KBM-7 (cell line): ENCODE results near the gene GALNT14.

Experiments used
- DNase-seq: peaks from one replicate; pipeline ENCODE4 v3.0.0-alpha.2; 2015
- in situ Hi-C: fragments of 300-500 bp; cut with MboI; formaldehyde crosslinking; loops from 2 replicates; pipeline ENCODE4 v1.14.3; 2020; ENCODE audit warnings: low sequenced_read_pairs, low pct_unique_long_range_greater_than_20kb, mixed read lengths

Gene GALNT14

DNA sequence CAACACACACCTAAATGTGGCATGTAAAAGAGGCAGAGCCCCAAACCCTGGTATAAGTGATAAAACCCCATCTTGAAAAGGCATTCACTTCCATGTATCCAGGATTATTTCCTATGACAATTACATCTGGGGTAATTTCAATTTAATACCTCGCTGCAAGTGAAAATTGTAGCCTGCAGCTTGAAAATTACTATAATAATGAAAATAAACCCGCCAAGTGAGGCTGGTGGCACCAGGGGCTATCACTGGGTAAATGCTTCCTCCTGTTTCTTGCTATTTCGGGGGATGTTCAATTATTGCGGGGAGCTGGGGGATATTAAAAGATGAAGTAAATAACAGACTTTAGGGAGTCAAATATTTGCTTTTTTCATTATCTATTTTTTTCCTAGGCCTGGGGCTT, 171.5 kb downstream of the GALNT14 start:
- in situ Hi-C loops, result no loop called here
- no peak for DNase-seq

DNA sequence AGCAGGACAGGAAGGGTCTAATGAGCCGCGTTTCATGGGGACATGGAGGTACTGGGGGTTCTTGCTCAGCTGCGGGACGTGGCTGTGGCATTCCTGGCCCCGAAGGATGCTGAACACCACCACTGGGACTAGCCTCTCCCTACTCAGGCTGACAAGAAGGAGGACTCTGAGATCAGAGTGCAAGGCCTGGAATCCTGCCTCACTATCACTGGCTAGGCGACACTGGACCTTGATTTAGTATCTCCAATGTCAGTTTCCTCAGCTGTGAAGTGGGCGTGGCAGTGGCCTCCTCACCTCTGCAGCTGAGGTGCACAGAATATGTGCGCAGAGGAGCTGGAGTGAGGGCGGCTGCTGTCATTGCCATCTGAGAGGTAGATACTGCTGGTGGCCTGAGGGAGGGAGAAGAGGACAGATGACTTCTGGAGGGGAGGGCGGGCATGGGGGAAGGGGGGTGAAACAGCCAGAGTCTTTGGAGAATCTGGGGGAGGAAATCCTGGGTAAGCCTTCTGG, 173.2 kb downstream of the GALNT14 start:
- in situ Hi-C loops, result no loop called here
- no peak for DNase-seq

DNA sequence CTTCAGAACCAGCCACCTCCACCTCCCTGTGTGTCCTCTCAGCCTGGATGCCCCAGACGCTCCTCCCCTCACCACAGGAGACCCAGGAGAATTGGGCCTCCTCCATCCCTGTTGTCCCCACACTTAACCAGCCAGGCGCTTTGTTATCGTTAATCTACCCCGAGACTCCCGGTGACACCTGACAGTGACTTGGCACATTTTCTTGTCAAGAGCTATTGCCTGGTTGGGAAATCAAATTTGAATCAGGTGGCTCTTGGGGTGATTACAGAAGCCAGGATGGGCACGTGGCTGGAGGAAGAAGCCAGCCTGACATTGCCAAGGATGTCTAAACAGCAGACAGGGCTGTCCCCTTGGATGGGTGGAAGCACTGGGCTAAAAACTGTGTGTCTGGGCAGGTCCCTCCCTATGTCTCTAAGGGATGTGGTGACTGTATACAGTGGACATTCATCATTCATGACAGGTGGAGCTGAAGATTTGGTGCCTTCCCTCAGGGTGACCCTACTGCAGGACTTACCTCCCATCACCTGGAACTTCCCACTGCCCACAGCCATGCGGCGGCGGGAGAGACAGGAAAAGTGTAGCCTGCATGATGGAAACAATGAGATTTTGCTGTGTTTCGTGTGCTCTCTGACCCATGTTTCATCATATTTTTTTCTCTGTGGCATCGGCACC, 173.8 kb downstream of the GALNT14 start:
- no peak for DNase-seq
- in situ Hi-C loops, result no loop called here

DNA sequence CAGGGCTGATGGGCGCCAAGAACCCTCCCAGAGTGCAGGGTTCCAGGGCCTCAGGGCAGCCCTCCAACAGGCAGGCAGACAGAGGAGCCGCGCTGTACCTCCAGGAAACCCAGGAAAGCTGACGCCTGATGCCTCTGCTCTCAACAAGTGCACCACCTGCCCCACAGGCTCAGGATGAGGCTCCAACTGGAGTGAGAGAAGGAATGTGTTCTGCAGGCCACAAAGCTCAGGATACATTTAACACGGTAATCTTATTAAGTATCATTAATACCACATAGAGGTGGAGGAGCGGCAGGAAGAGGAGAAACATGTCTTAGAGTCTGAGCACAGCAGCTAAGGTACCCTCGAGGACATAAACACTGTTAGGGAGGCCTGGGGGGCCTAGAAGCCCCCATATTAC, 175.1 kb downstream of the GALNT14 start:
- no peak for DNase-seq
- in situ Hi-C loops, result no loop called here

DNA sequence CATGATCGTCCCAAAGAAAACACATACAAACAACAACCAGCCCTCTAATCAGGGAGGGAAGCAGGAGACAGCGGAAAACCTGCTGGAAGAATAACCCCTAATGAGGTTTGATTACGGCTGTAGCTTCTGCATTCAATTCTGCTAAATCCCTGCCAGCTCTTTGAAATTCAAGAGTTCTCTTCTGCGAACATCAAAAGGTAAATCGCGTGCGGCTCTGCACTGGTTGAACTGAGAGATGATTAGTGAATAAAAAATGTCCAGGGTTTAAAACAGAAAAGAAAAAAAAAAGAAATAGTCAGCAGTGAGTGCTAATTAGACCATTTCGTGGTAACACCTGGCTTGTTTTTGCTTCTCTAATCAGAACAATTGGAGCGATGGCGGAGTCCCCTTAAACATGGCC, 178.0 kb downstream of the GALNT14 start:
- DNase-seq, result no peak
- in situ Hi-C loops, result no loop called here

DNA sequence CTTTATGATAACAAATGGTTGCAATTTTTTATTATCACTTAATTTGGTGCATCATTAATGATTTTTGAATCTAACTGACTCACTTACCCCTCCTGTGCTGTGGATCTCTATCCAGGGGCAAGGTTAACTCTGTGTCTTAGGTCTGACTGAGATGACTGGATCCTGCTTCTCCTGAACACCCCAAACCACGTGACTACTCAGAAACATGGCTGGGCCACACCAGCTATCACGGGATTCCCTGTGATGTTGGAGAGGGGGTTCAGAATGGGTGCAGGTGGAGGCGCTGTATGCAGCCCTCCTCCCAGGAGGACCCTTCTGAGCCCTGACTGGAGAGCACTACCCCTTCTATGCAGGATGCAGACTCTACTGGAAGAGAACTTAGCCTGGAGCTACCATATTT, 178.6 kb downstream of the GALNT14 start:
- in situ Hi-C loops, result no loop called here
- no peak for DNase-seq

DNA sequence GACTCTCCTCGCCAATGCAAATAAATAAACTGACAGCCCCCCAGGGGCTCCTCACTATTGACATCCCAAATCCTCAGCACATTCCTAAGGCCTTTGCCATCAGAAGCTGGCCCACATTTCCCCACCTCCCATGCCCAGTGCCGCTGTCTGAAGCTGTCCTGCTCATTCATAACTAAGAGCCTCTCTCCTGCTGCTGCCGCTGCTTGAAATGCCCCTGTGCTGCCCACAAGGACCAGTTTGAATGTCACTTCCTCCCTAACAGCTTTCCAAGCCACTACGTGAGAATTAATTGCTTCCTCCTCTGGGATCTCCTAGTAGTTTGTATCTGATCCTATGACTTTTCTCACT, 179.3 kb downstream of the GALNT14 start:
- DNase-seq, result peak; percentile 3
- in situ Hi-C loops, result no loop called here

DNA sequence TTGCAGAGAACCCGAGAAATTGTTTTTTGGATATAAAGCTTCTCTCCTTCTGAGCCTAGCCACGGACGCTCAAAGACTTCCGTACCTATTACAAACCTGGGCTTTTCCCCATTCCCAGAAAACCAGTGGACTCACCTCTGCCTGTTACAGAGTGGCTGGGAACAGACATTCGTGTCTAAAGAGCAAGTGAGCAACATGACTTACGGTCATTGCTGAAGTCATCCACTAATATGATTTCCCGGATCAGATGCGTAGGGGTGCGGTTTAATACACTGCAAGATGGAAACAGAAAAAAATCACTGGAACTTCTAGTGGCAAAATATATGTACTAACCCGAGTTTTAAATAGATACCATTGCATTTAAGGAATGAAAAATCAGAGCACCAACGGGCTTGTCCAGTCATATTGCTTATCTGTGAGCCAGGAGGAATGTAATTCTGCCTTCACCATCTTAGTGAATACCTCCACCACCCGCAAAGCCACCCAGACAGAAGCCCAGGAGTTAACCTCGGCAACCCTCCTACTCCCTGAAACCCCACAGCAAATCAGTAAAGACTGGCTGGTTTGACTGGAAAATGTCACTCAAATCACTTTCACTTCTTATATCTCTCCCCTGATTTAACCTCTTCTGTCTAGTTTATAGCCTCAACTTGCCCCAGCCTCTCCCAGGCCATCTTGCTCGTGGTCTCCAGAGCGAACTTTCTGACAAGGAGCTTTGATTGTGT, 179.9 kb downstream of the GALNT14 start:
- no peak for DNase-seq
- in situ Hi-C loops, result no loop called here

DNA sequence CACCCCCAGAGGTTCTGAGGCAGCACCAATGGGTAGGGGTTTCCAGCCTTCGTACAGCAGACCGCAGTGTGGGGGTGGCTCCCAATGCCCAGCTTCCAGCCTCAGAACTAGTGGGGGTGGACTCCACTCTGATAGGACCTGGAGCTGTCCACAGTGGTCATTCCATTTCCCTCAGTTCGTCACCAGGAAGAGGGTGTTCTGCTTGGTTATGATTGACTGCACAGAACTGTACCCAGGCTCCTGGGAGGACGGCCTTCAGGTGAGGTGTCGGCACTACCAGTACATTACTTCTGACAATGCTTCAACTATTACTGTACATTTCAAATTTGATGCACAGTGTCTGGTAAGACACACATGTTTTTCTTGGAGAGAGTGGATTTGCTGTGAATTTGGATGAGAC, 180.6 kb downstream of the GALNT14 start:
- no peak for DNase-seq
- in situ Hi-C loops, result no loop called here

DNA sequence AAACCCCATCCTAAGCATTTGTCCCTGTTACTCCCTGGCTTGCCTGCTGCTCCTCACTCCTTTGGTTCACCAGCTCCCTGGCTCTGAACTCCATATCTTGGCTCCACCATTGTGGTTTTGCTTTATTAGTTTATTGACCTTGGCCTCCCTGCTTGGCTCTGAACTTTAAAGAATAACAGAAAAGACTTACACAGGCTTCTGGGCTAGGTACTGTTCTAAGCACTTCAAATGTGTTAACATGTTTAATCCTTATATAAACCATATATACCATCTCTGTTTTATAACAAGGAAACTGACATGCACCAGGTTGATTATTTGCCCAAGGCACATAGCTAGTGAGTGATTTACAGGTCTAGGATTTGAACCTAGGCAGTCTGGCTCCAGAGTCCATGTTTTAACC, 181.2 kb downstream of the GALNT14 start:
- in situ Hi-C loops, result no loop called here

DNA sequence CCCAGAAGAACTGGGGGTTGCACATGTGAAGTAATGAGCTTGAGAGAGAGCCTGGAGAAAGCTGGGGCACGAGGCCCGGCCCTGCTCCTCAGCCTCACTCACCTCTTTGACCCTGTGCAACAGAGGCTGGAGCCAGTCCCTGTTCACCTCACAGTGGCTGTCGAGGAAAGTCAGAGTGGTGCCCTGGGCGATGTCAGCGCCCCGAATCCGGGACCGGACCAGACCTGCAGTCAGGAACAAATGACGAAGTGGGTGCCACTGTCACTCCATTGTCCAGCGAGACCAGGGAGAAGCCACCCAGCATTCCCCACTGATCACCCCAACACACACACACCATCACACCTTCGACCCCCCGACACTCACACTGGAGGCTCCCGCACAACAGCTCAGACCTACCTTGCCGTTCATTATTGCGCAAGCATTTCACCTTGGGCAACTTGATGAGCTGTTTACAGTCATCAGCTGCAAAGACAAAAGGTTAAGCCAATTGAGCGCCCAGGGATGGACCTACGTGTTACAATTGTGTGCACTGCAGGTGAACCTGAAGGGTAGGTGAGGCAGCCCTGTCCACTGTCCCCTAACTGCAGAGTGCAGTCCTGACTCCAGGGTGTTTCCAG, 182.6 kb downstream of the GALNT14 start:
- no peak for DNase-seq

More for the DNA sequence above, 181.2 kb downstream of the GALNT14 start:
- DNase-seq, result no peak

DNA sequence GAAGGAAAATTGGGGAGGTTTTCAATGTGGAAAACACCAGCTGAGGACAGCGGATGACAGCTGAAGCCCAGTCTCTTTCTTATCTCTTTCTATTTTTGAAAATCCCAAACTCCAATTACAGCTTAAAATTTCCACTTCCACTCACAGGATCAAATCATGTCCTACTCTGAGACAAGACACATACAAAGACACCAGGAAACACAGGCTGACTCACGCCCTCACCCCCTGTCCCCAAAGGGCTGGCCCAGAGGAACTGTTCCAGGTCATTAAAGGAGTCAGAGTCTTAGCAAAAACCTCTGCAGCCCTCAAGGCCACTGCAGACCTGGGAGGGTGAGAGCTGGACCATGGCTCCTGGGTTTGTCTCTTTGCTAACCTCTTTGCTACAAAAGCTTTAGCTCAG, 187.9 kb downstream of the GALNT14 start:
- in situ Hi-C loops, result no loop called here
- no peak for DNase-seq

More for the DNA sequence above, 182.6 kb downstream of the GALNT14 start:
- in situ Hi-C loops, result no loop called here

DNA sequence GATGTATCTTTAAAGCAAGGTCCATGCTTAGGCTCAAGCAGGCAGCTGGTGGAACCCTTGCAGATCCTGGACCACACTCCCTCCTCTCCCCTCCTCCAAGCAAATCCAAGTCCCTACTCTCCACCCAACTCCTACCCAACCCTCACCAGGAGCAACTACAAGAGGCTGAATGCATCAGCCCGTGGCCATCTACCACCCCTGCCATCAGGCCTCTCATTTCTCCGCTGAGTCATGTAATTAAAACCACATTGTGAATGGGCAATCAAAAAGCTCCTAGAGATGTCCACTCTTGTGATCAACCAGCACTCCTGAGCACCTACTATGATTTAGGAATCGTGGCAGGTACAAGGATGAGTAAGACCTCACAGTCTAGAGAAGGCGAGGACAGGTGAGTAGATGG, 188.8 kb downstream of the GALNT14 start:
- in situ Hi-C loops, result no loop called here
- no peak for DNase-seq

DNA sequence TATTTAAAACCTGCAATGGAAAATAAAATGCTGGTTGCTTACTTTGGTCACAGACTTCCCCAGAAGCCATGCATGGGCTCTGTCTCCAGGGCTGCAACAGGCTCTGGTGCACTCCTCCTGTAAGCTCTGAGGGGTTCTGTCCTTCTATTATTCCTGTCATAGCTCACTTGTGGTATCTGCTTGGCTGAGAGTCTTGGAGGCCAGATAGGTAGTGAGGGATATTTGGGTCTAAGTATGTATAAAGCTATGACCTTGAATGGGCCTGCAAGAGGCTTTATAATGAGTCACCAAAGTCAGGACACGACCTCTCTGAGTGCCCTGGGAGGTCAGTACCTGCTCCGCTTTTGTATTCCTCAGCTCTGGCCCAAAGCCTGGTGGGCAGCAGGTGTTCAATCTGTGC, 189.4 kb downstream of the GALNT14 start:
- no peak for DNase-seq
- in situ Hi-C loops, result no loop called here

DNA sequence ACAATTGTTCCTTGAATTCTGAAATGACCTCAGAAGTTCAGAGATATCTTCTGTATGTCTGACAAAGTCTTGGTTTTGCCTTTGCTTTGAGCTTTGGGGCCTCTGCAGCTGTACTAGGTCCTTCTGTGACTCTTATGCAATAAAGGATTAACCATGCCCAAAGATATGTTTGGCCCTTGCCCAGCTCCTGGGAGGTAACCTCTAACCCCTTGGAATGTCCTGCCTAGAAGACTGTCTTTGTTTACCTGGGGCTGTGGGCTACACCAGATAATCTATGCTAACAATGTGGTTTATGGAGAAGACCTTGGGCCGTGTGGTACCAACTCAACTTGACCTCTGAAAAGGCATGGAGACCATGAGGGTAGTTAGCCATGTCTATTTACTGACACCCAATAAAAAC, 190.1 kb downstream of the GALNT14 start:
- DNase-seq, result no peak

DNA sequence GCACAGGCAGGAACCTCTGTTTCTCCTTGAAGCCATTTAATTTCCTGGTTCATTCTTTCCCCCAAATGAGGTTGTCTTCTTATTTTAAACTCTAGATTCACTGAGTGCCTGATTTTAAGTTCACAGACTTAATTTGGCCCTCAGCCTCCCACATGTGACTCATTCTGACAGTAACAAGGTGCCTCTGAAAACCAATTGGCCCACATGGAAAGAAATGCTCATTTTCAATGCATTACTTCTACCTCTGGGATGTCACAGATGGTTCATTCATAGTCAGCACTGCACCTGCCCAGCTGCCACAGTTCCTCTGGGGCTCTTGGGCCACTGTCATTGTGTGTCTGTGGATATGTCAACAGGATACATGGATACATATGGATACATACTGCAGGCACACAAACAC, 190.6 kb downstream of the GALNT14 start:
- in situ Hi-C loops, result no loop called here
- DNase-seq, result no peak

More for the DNA sequence above, 190.1 kb downstream of the GALNT14 start:
- in situ Hi-C loops, result no loop called here

DNA sequence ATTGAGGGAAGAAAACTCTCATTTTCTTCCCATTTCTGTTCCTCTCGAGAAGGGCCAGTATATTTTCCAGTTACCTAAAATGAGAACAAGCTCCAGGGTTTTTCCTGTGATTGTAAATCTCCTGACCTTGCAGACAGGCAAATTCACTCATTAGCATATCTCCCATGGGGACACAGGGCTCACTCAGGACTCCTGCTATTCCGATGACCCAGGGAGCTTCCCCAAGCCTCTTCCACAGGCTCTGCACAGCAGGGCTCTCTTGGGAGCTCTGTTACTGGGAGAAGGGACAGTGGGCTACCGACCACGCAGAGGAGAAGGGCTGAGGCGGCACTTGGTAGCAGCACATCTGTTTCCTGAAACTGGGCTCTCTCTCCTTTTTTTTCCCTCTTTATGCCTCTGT, 195.8 kb downstream of the GALNT14 start:
- in situ Hi-C loops, result no loop called here
- DNase-seq, result no peak

DNA sequence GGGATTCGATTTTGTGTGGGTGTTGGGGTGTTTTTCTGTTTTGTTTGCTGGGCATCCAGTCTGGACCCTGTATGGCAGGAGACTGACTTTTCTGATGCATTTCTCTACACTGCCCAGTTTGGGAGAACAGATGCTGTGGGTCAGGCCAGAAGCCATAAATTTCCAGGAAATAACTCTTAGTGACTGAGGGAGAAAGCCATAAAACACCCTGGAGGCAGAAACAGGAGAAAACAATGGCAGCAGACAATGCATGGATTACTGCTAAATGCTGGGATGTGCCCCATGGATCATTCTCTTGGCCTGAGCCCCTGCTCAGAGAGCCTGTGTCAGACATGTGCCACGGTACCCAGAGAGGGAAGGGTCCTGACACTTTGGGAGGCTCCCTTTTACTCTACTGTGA, 197.4 kb downstream of the GALNT14 start:
- in situ Hi-C loops, result no loop called here
- no peak for DNase-seq

DNA sequence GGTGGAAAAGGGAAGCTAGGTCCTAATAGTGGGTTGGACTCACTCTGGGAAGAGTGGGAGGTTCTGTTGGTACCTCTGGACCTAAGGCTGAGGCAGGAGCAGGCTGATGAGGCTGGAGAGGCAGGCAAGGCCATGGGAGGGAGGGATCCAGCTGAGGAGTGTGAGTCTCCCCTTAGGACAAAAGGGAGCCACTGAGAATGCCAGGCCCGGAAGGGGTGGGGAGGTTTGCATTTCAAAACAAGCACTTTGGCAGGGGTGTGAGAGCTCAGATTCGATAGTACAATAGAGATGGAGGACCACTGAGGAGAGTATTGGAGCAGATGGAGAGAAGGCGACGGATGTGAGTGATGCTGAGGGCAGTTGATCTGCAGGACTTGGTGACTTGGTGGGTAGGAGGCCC, 198.9 kb downstream of the GALNT14 start:
- in situ Hi-C loops, result no loop called here
- no peak for DNase-seq

DNA sequence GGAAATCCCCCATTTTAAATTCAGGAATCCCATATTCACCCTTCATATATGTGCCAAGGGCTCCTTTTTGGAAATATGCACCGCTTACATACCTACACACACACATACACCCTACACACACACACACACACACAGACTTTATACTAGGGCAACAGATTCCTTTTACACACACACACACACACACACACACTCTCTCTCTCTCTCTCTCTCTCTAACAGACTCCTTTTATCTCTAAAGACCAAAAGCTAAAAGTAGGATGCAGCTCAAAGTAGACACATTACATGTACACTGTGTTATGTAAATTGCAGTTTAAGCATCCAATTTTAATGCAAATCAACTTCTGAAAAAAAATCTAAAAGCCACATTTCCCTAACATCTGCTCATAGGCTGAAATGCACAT, 200.0 kb downstream of the GALNT14 start:
- DNase-seq, result no peak
- in situ Hi-C loops, result no loop called here
